ENCODE data around the gene EBP. TPM values are rescaled to one million over a fixed set of nuclear protein-coding genes. Genes with fewer than 3 reads are reported as not detected.
A peak's percentile ranks its signal among the peaks of the same experiment; 100 is the strongest.

The EBP gene
- total and polyA plus RNA-seq, 2 of the 8 experiments (the other 6 are each of a cell fraction or from before 2014, with no cell fraction given): 143 to 286 TPM

DNA sequence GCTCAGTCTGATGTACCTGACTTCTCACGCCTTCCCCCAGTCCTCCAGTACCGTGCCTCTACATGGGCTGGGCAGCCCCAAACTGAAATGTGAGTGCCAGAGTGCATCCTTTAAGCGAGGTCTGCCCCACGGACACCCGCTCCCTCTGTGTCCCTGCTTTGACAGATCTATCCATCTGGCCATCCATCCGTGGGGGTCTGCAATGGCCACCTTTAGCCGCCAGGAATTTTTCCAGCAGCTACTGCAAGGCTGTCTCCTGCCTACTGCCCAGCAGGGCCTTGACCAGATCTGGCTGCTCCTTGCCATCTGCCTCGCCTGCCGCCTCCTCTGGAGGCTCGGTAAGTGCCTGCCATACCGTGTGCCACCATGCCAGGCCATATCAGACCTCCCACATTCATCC, 12.0 kb upstream of the EBP start:
- no peak overlapping the region for H2BK20ac ChIP-seq (ENCODE audit: low read length)
- H4K5ac ChIP-seq (ENCODE audit: insufficient read length, low read depth, low read length): no peak overlapping the region
- no peaks in the 10 kb centered on the region for H3K79me1 ChIP-seq (ENCODE audit: low read depth, low read length)
- no peaks in the 10 kb centered on the region; a peak in 2 of 7 replicates for H3K27me3 ChIP-seq (replicated peaks in 1 of 4; ENCODE audit: control insufficient read depth in 3 of 4, extremely low read depth in 1 of 4, insufficient read depth in 3 of 4, low read length in 3 of 4)
- H2BK5ac ChIP-seq (ENCODE audit: low read depth, low read length): no peak overlapping the region
- no peak for FAIRE-seq
- no peak overlapping the region for H2BK15ac ChIP-seq (ENCODE audit: low read length)
- peaks cover 0 to 2% (median 0%) of the 10 kb centered on the region in 4 experiments; a peak in 1 of 8 replicates for H3K36me3 ChIP-seq (ENCODE audit: control insufficient read depth in 2 of 4, insufficient read depth in 4 of 4, low read length in 3 of 4)
- peak overlapping the region; percentile 60 to 93 (median 72); a peak in 7 of 8 replicates for H3K4me3 ChIP-seq (ENCODE audit: extremely low read depth in 1 of 4, insufficient read depth in 2 of 4, low read depth in 3 of 4, low read length in 4 of 4)
- POLR2A ChIA-PET (ENCODE audit: partially characterized antibody): no interaction called here
- whole genome bisulfite sequencing, 2 experiments (ENCODE audit: extremely low coverage in 1 of 2, insufficient coverage in 1 of 2, insufficient read length in 1 of 2, insufficient replicate concordance in 2 of 2, low coverage in 1 of 2, low lambda C conversion rate in 2 of 2, missing lambda C conversion rate in 1 of 2): 73% methylated on average over 8 of the region's 11 CpGs; no CpG with 5 or more reads in 1 of the 2 experiments
- H2AK5ac ChIP-seq (ENCODE audit: low read depth, low read length): no peak overlapping the region
- no peak overlapping the region for H4K91ac ChIP-seq (replicated peaks; ENCODE audit: insufficient read length, low read length)
- H2BK120ac ChIP-seq (replicated peaks; ENCODE audit: low read depth, low read length): no peak overlapping the region
- no peak overlapping the region for H3K23ac ChIP-seq (ENCODE audit: insufficient read length)
- no peak overlapping the region; a peak in 2 of 7 replicates for H3K9ac ChIP-seq (replicated peaks in 1 of 4; ENCODE audit: extremely low read depth in 1 of 4, low read depth in 3 of 4, low read length in 3 of 4)
- H2BK12ac ChIP-seq (ENCODE audit: low read depth, low read length): no peak overlapping the region
- peak overlapping the region; percentile 77 to 95 for H3K4me2 ChIP-seq (ENCODE audit: insufficient read depth in 1 of 2, low read depth in 2 of 2, low read length in 2 of 2)
- H3K79me2 ChIP-seq (ENCODE audit: control insufficient read depth in 1 of 2, insufficient read depth in 2 of 2, low read length in 2 of 2): no peaks in the 10 kb centered on the region
- no peaks in the 10 kb centered on the region; the same call in 1 of the 2 replicates for H3K23me2 ChIP-seq (ENCODE audit: low read depth, low read length)
- CTCF ChIA-PET (ENCODE audit: partially characterized antibody): no interaction called here
- no peak for DNase-seq (ENCODE audit: low read depth in 1 of 2, low spot score in 2 of 2)
- no peak overlapping the region for H3K14ac ChIP-seq (ENCODE audit: insufficient read length)
- H3K4ac ChIP-seq (replicated peaks; ENCODE audit: insufficient read length, low read depth, low read length): no peak overlapping the region
- H3K4me1 ChIP-seq (replicated peaks in 1 of 4; ENCODE audit: control insufficient read depth in 3 of 4, insufficient read depth in 4 of 4, low read length in 3 of 4): peaks cover 0 to 5% (median 2%) of the 10 kb centered on the region in 4 experiments; a peak in 4 of 7 replicates
- H4K8ac ChIP-seq (ENCODE audit: extremely low read depth, insufficient read depth, low read length): no peak overlapping the region
- H4K20me1 ChIP-seq (replicated peaks in 1 of 2; ENCODE audit: control insufficient read depth in 1 of 2, insufficient read depth in 2 of 2, low read length in 2 of 2): no peaks in the 10 kb centered on the region
- H3K27ac ChIP-seq (ENCODE audit: low read depth, low read length): no peak overlapping the region
- no peaks in the 10 kb centered on the region for H3K9me3 ChIP-seq (ENCODE audit: insufficient read depth in 2 of 2, low read depth in 1 of 2, low read length in 1 of 2)
- H3K56ac ChIP-seq (replicated peaks; ENCODE audit: insufficient read length, low read depth, low read length): no peak overlapping the region
- no peak overlapping the region for H3K18ac ChIP-seq (ENCODE audit: extremely low read depth, low read length)
- no peak overlapping the region for H2AFZ ChIP-seq (ENCODE audit: low read length)
- no peak for TF ChIP-seq GABPA (IDR thresholded peaks at IDR 0.05; ENCODE audit: borderline replicate concordance, insufficient read depth, low read length)
- TF ChIP-seq SP4 (IDR thresholded peaks at IDR 0.05; ENCODE audit: low read length): no peak
- TF ChIP-seq NRF1 (IDR thresholded peaks at IDR 0.05; ENCODE audit: low read depth, low read length): no peak
- no peak for TF ChIP-seq TAF7 (optimal IDR thresholded peaks at IDR 0.05; ENCODE audit: borderline replicate concordance, low read depth, low read length)
- TF ChIP-seq RFX5 (IDR thresholded peaks at IDR 0.05; ENCODE audit: borderline replicate concordance, low read depth, low read length): no peak
- TF ChIP-seq MAFK (IDR thresholded peaks at IDR 0.05; ENCODE audit: low read depth, low read length): no peak
- TF ChIP-seq RAD21 (IDR thresholded peaks at IDR 0.05 in 1 of 2, conservative IDR thresholded peaks at IDR 0.05 in 1 of 2; ENCODE audit: low read depth in 2 of 2, low read length in 2 of 2): no peak
- no peak for TF ChIP-seq KDM5A (IDR thresholded peaks at IDR 0.05; ENCODE audit: low read length)
- TF ChIP-seq HDAC2 (IDR thresholded peaks at IDR 0.05; ENCODE audit: borderline replicate concordance in 1 of 2, low read depth in 2 of 2, low read length in 2 of 2): no peak
- TF ChIP-seq TCF12 (IDR thresholded peaks at IDR 0.05; ENCODE audit: low read depth, low read length): no peak
- no peak for TF ChIP-seq SP2 (IDR thresholded peaks at IDR 0.05; ENCODE audit: low read length)
- TF ChIP-seq EGR1 (IDR thresholded peaks at IDR 0.05; ENCODE audit: borderline replicate concordance, low read depth, low read length): no peak
- no peak for TF ChIP-seq TEAD4 (IDR thresholded peaks at IDR 0.05; ENCODE audit: low read depth, low read length)
- no peak for TF ChIP-seq ATF3 (IDR thresholded peaks at IDR 0.05; ENCODE audit: insufficient read depth, low read depth, low read length)
